Measurements from ENCODE around the gene XRCC3. TPM values are rescaled to one million over a fixed set of nuclear protein-coding genes. Genes with fewer than 3 reads are reported as not detected.

XRCC3 gene
- total RNA-seq, 1 donor from 2014 or later = 6.9 TPM

DNA sequence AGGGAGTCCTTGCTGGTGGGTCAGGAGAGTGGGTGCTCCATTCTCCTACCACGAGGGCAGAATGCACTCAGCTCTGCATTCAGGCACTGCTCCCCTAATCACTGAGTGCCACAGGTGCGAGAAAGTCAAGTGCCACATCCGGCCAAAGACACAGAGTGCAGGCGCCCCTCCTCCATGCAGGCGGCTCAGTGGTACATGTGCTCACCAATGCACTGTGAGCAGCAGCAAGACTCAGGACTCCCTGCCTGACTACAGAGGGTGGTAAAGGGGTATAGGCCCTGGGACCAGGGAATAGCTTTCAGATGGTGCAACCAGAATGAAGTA lies 33.2 kb upstream of the XRCC3 start:
- Histone ChIP-seq H3K4me1 (no peaks in the 10 kb centered on the region), H3K27me3 (no peaks in the 10 kb centered on the region), H3K4me3 (no peak overlapping the region), H3K9me3 (no peaks in the 10 kb centered on the region), H3K36me3 (peaks cover 0 to 6% of the 10 kb centered on the region in 2 donors), H3K27ac (no peak overlapping the region)
- intact Hi-C loops (cut with DNase I) = no loop called here
- no peak for TF ChIP-seq POLR2A (IDR thresholded peaks at IDR 0.05)
- TF ChIP-seq, protein P1, sequence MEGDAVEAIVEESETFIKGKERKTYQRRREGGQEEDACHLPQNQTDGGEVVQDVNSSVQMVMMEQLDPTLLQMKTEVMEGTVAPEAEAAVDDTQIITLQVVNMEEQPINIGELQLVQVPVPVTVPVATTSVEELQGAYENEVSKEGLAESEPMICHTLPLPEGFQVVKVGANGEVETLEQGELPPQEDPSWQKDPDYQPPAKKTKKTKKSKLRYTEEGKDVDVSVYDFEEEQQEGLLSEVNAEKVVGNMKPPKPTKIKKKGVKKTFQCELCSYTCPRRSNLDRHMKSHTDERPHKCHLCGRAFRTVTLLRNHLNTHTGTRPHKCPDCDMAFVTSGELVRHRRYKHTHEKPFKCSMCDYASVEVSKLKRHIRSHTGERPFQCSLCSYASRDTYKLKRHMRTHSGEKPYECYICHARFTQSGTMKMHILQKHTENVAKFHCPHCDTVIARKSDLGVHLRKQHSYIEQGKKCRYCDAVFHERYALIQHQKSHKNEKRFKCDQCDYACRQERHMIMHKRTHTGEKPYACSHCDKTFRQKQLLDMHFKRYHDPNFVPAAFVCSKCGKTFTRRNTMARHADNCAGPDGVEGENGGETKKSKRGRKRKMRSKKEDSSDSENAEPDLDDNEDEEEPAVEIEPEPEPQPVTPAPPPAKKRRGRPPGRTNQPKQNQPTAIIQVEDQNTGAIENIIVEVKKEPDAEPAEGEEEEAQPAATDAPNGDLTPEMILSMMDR (IDR thresholded peaks at IDR 0.05) = no peak
- no peak for TF ChIP-seq POLR2AphosphoS5 (IDR thresholded peaks at IDR 0.05; ENCODE audit: insufficient read depth in 1 of 2, low read depth in 1 of 2)
- DNase-seq (ENCODE audit: extremely low spot score in 2 of 2) = no peak

- TF ChIP-seq POLR2AphosphoS5 (IDR thresholded peaks at IDR 0.05; ENCODE audit: insufficient read depth in 1 of 2, low read depth in 1 of 2) = no peak
- TF ChIP-seq, protein P1 (IDR thresholded peaks at IDR 0.05) = no peak
- no peak for TF ChIP-seq POLR2A (IDR thresholded peaks at IDR 0.05)
- no peaks in the 10 kb centered on the region for H3K27me3 ChIP-seq
- no peak overlapping the region for H3K4me3 ChIP-seq
- no peaks in the 10 kb centered on the region for H3K4me1 ChIP-seq
- peaks cover 0 to 1% of the 10 kb centered on the region in 2 donors for H3K36me3 ChIP-seq
- H3K9me3 ChIP-seq = no peaks in the 10 kb centered on the region
- H3K27ac ChIP-seq = no peak overlapping the region
- intact Hi-C loops (cut with DNase I) = no loop called here
- DNase-seq (ENCODE audit: extremely low spot score in 2 of 2) = no peak
Measured at GRCh38 chr14:103746701-103747100, 31.4 kb upstream of the XRCC3 start.

DNA sequence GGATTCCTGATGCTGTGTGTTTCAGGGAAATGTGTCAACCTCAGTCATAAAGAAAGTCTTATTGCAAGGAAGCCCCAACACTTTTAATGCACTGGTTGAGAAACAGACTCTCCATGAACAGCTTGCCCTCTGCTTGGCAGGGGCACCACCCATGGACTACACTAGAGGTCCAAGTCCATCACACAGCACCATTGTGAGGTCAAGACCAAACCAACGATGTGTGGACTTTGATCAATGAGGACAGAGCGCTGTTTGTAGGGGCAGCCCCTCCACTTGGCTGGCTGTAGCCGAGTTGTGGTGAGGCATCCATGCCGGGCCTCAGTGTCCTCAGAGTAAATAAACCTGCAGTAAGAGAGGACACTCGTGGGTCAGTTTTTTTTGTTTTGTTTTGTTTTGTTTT lies 30.2 kb upstream of the XRCC3 start:
- H3K36me3 ChIP-seq = no peaks in the 10 kb centered on the region
- no peak for DNase-seq (ENCODE audit: extremely low spot score in 2 of 2)
- TF ChIP-seq, protein P1 (IDR thresholded peaks at IDR 0.05) = no peak
- TF ChIP-seq POLR2AphosphoS5 (IDR thresholded peaks at IDR 0.05; ENCODE audit: insufficient read depth in 1 of 2, low read depth in 1 of 2) = no peak
- no peak for TF ChIP-seq POLR2A (IDR thresholded peaks at IDR 0.05)
- no peaks in the 10 kb centered on the region for H3K27me3 ChIP-seq
- intact Hi-C loops (cut with DNase I) = no loop called here
- H3K4me1 ChIP-seq = no peaks in the 10 kb centered on the region
- H3K9me3 ChIP-seq = no peaks in the 10 kb centered on the region
- no peak overlapping the region for H3K27ac ChIP-seq
- no peak overlapping the region for H3K4me3 ChIP-seq

DNA sequence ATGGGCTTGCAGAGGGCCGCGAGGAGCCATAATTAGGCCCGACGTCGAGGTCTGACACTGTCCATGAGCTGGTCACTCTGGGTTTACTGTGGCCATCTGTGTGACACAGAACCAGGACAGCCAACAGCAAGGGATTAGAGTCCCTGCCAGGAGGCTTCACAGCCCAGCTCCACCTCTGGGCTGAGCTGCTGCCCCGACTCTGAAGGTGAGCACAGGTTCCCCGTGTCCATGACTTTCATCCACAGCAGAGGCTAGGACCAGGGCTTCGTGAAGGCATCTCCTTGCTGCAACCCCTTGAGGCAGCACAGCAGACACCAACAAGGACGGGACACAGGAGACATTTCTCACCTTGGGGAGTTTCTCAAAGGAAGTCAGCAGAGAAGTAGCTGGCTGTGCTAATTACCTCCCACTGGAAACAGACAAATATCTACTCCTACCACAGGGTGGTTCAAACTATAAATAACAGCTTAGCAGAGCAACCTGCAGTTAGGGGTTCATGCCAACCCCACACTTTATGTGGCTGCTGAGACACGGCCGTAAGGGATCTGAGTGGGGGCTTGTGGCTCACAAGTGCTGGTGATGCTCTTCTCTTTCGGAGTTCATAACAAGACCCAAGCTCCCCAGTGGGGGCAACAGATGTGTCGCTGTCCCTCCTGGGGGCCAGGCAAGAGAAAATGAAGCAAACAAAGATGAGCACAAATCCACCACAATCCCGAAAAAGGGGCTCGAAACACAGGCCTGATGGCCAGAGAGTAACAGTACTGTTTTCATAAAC lies 29.6 kb upstream of the XRCC3 start:
- no peaks in the 10 kb centered on the region for H3K36me3 ChIP-seq
- no peak for DNase-seq (ENCODE audit: extremely low spot score in 2 of 2)

DNA sequence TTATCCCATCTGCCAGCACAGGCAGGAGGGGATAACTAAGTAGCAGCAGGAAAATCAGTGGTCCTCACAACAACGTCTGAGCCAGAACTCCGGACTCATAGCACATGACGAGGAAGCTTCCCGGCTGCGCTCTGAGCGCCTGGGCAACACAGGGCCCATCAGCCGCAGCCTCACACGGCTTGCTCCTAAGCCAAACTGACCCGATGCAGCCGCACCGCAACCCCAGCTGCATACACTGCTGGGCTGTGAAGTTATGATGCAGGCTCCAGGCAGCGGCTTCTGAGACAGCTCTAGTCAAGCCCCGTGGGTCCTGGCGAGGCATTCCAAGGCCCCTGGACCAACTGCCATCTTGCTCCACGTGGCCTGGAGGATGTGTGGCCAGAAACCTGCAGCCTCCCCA lies 28.4 kb upstream of the XRCC3 start:
- TF ChIP-seq POLR2A (IDR thresholded peaks at IDR 0.05) (no peak), POLR2AphosphoS5 (IDR thresholded peaks at IDR 0.05; ENCODE audit: insufficient read depth in 1 of 2, low read depth in 1 of 2) (no peak)
- TF ChIP-seq, protein P1 (IDR thresholded peaks at IDR 0.05) = no peak
- H3K27me3 ChIP-seq = no peaks in the 10 kb centered on the region
- H3K9me3 ChIP-seq = no peaks in the 10 kb centered on the region
- no peaks in the 10 kb centered on the region for H3K4me1 ChIP-seq
- no peaks in the 10 kb centered on the region for H3K36me3 ChIP-seq
- intact Hi-C loops (cut with DNase I) = no loop called here
- no peak for DNase-seq (ENCODE audit: extremely low spot score in 2 of 2)
- no peak overlapping the region for H3K4me3 ChIP-seq
- H3K27ac ChIP-seq = no peak overlapping the region

More for the DNA sequence above, 29.6 kb upstream of the XRCC3 start:
- intact Hi-C loops (cut with DNase I) = no loop called here
- Histone ChIP-seq H3K27me3 (no peaks in the 10 kb centered on the region), H3K9me3 (no peaks in the 10 kb centered on the region), H3K27ac (no peak overlapping the region), H3K4me1 (no peaks in the 10 kb centered on the region), H3K4me3 (no peak overlapping the region)
- TF ChIP-seq, protein P1 (IDR thresholded peaks at IDR 0.05) = no peak
- no peak for TF ChIP-seq POLR2AphosphoS5 (IDR thresholded peaks at IDR 0.05; ENCODE audit: insufficient read depth in 1 of 2, low read depth in 1 of 2)
- TF ChIP-seq POLR2A (IDR thresholded peaks at IDR 0.05) = no peak

All from vagina (tissue), 2 donors.